PFSK-1 (cell line): ENCODE results near the gene RAC2.

Experiments
- POLR2AphosphoS5 ChIP-seq: IDR thresholded peaks from 2 replicates; pipeline ENCODE4 v1.6.1; 2012; ENCODE audit warnings: low read depth, mild to moderate bottlenecking, control low read depth, low read length, moderate library complexity
- REST ChIP-seq, 2 experiments: IDR thresholded peaks; 2 replicates each; pipeline versions ENCODE4 v1.6.1 to v1.8.0; 2011 to 2012; ENCODE audit warnings: low read depth in 2 of 2, low read length in 2 of 2, control low read depth in 1 of 2, inconsistent platforms in 1 of 2, mild to moderate bottlenecking in 1 of 2, moderate library complexity in 1 of 2; ENCODE audit not compliant: insufficient read depth in 1 of 2
- SIN3A ChIP-seq: IDR thresholded peaks from 2 replicates; pipeline ENCODE4 v1.6.1; 2012; ENCODE audit warnings: mild to moderate bottlenecking, low read length, moderate library complexity, borderline replicate concordance; ENCODE audit not compliant: insufficient read depth
- TAF1 ChIP-seq: IDR thresholded peaks from 2 replicates; pipeline ENCODE4 v1.6.1; 2012; ENCODE audit warnings: low read length, control low read depth, borderline replicate concordance; ENCODE audit not compliant: insufficient read depth

- TF ChIP-seq POLR2AphosphoS5 (no peak), SIN3A (no peak), TAF1 (no peak), REST (IDR thresholded peaks at IDR 0.05; ENCODE audit: insufficient read depth in 1 of 2, low read depth in 2 of 2, low read length in 2 of 2) (no peak)
These were observed 62.4 kb downstream of the RAC2 start for GRCh38 chr22:37181681-37182080.
